Lower leg skin (tissue), 4 donors: ENCODE measurements around the gene SASH1. TPM values are rescaled to one million over a fixed set of nuclear protein-coding genes. Genes with fewer than 3 reads are reported as not detected.

Experiments
- DNase-seq, 2 donors: peaks; one replicate each; pipeline ENCODE4 v3.0.0-alpha.2; 2019; ENCODE audit warnings: low spot score in 2 of 2
- H3K4me3 ChIP-seq: fragments of 200-600 bp; sonication (generic); 2 replicates; pipeline ENCODE4 v1.5.1; 2017; ENCODE audit warnings: mild to moderate bottlenecking, low read depth; ENCODE audit not compliant: poor library complexity, severe bottlenecking
- POLR2A ChIP-seq, 2 donors: fragments of 450-650 bp; IDR thresholded peaks; one replicate each; pipeline ENCODE4 v1.6.1; 2016 to 2017; ENCODE audit warnings: antibody characterized with exemption in 2 of 2, mild to moderate bottlenecking in 1 of 2, moderate library complexity in 1 of 2
- WGBS, 2 donors: methylation state at CpG; one replicate each; pipeline ENCODE4 v1.1.5; 2018; 5-methylcytosine and 5-hydroxymethylcytosine counted together
- intact Hi-C: fragments of 100-400 bp; cut with DNase I; formaldehyde crosslinking; loops from one replicate; pipeline ENCODE4 v1.15.0; 2023; ENCODE audit warnings: low total_unique reads
- total RNA-seq, 4 donors: library from RNA; depleted of rRNA; stranded (reverse); fragments of >200 nt; gene quantifications; one replicate each; pipeline ENCODE4 v1.1.0, GENCODE V29; 2016
- TF ChIP-seq, protein P1 (sequence below), 3 donors: fragments of 450-650 bp; IDR thresholded peaks; one replicate each; pipeline ENCODE4 v1.5.1; 2016; ENCODE audit warnings: antibody characterized with exemption in 3 of 3, mild to moderate bottlenecking in 3 of 3, moderate library complexity in 2 of 3

SASH1 gene
- total RNA-seq, 4 donors from 2014 or later = 74.9 to 106 (median 91.5) TPM

DNA sequence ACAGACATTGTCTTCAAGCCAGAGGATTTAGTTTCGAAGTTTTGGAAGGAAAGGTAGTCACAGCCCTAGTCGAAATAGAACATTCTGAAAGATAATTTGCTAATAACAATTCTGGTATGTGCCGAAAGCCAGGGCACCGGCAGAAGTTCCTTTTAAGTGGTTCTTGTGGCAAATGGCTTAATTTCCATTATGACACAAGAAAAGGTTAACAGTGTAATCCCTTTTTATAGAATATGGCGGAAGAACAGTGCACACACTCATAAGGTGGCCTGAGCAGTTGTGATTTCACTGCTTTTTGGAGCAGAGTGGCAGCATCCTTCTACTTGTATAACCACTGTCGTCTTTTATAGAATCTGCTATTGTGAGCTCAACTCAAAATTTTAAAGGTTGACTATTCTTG lies 152.4 kb downstream of the SASH1 start:
- intact Hi-C loops = no loop called here
- no peak for TF ChIP-seq POLR2A (IDR thresholded peaks at IDR 0.05)
- TF ChIP-seq, protein P1, sequence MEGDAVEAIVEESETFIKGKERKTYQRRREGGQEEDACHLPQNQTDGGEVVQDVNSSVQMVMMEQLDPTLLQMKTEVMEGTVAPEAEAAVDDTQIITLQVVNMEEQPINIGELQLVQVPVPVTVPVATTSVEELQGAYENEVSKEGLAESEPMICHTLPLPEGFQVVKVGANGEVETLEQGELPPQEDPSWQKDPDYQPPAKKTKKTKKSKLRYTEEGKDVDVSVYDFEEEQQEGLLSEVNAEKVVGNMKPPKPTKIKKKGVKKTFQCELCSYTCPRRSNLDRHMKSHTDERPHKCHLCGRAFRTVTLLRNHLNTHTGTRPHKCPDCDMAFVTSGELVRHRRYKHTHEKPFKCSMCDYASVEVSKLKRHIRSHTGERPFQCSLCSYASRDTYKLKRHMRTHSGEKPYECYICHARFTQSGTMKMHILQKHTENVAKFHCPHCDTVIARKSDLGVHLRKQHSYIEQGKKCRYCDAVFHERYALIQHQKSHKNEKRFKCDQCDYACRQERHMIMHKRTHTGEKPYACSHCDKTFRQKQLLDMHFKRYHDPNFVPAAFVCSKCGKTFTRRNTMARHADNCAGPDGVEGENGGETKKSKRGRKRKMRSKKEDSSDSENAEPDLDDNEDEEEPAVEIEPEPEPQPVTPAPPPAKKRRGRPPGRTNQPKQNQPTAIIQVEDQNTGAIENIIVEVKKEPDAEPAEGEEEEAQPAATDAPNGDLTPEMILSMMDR (IDR thresholded peaks at IDR 0.05) = no peak
- no peak for DNase-seq
- no peak overlapping the region for H3K4me3 ChIP-seq
- 53 to 69% methylated on average over 6 of the region's 6 CpGs for WGBS, 2 donors

DNA sequence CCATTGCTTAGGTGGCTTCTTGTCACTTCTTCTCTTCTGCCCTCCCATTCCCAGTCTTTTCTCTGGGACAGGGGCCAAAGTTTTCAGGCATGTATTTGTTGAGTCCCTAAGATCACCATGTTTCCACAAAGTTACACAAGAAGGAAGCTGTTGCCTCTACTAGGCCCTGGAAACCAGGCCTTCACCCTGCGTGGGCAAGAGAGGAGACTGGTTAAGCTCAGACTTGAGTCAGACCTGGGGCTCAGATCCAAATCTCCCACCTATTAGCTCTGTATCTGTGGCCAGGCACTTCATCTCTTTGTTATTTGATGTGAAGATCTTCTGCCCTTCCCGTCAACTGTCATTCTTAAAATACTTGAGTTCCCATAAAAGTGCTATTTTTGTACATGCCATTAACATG lies 154.6 kb downstream of the SASH1 start:
- WGBS, 2 donors = 63 to 81% methylated on average over 2 of the region's 2 CpGs
- intact Hi-C loops = no loop called here
- TF ChIP-seq POLR2A (IDR thresholded peaks at IDR 0.05) = no peak
- TF ChIP-seq, protein P1 (IDR thresholded peaks at IDR 0.05) = no peak
- H3K4me3 ChIP-seq = no peak overlapping the region
- DNase-seq = peak in 1 of 2 donors; percentile 21

DNA sequence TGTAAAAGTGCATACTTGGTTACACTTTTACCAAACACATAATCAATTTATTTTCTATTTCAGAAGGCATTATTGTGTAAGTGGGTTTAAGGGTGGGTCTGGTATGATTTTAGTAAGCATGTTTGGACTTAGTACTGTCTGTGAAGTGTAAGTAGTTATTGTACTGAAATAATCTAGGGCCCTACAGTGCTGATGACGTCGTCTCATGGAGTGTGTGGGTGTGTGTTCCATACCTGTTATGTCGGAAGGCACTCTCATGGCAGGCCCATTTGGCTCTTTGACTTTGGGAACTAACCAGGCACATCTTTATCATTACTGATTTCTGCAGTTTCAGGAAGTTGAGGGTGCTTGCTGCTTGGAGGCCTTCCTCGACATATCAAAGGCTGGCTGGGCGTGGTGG lies 155.1 kb downstream of the SASH1 start:
- intact Hi-C loops = no loop called here
- 69 to 80% methylated on average over 5 of the region's 5 CpGs for WGBS, 2 donors
- no peak overlapping the region for H3K4me3 ChIP-seq
- TF ChIP-seq, protein P1 (IDR thresholded peaks at IDR 0.05) = no peak
- no peak for TF ChIP-seq POLR2A (IDR thresholded peaks at IDR 0.05)
- no peak for DNase-seq

DNA sequence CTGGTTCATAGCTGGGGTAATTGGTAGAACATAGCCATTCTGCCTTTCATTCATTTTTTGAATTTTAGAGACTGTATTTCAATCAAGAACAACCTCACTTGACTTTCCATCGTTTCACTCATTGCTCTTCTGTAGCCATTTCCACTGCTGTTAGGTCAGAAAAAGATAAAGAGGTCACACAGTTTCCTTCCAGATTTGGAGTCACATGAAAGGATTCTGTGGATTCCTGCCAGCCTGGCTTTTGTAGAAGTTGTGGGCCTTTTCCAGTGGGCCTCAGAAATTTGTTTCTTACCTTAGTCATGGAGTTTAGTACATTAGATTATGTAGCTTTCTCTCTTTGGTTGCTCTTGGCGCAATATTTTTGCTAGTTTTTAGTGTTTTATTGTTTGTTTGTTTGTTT lies 157.8 kb downstream of the SASH1 start:
- TF ChIP-seq, protein P1 (IDR thresholded peaks at IDR 0.05) = no peak
- TF ChIP-seq POLR2A (IDR thresholded peaks at IDR 0.05) = no peak
- 79 to 80% methylated on average over 2 of the region's 2 CpGs for WGBS, 2 donors
- intact Hi-C loops = no loop called here
- DNase-seq = no peak
- H3K4me3 ChIP-seq = no peak overlapping the region

DNA sequence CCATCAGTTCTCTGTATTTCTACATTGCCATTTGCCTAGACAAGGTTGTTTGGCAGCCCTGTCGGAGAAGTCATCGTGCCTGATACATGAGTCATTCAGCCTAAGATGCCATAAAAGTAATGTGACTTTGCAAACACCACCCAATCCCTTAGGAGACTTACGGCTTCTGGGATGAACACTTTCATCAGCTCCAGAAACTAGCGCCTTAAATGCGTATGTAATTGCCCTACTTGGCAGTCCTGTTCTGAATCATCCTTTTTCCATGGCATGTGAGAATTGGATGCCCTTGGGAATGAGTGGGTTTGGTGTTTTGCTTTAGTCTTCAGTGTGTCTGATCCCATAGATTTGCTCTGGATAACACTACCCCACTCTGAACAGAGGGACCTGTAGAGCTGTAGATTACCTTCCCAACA lies 158.5 kb downstream of the SASH1 start:
- TF ChIP-seq, protein P1 (IDR thresholded peaks at IDR 0.05) = no peak
- no peak for TF ChIP-seq POLR2A (IDR thresholded peaks at IDR 0.05)
- no peak overlapping the region for H3K4me3 ChIP-seq
- WGBS, 2 donors = 9 to 33% methylated on average over 5 of the region's 5 CpGs
- peak; percentile 85 to 91 for DNase-seq
- intact Hi-C loops = no loop called here

DNA sequence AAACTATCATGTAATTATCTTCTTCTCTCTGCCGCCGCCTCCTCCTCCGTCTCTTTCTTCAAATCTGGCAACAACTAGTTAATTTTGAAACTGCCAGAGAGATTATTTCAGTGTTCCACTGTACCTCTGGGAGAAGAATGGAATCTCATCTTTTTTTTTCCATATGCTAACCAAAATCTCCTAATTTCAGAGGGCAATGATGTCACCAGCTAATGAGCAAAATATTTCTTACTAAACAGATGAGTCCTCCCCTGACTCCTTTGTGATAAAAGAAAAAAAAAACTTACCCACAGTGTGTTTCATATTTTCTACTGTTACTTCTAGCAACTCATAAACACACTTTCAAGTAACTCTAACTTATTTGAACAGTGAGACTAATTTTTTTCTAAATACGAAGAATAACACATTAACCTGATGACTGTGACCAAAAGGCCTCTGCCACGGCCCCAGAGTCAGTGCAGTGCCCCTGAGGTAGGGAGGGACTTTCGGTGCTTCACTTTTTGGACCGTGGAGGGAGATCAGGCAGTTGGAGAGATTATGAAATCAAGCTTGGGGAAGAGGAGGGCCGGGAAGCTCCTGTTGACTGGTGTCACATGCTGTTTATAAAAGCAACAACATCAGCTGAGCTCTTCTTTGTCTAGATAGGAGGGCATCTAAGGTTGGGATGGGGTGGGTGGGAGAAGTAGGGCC lies 159.6 kb downstream of the SASH1 start:
- 46 to 51% methylated on average over 8 of the region's 8 CpGs for WGBS, 2 donors
- no peak overlapping the region for H3K4me3 ChIP-seq

More for the DNA sequence above, 159.6 kb downstream of the SASH1 start:
- TF ChIP-seq, protein P1 (IDR thresholded peaks at IDR 0.05) = no peak
- TF ChIP-seq POLR2A (IDR thresholded peaks at IDR 0.05) = no peak
- intact Hi-C loops = no loop called here
- DNase-seq = peak in 1 of 2 donors; percentile 92
